Measurements from ENCODE around the gene CRISP1. TPM values are rescaled to one million over a fixed set of nuclear protein-coding genes. Genes with fewer than 3 reads are reported as not detected.

CRISP1 gene
- total and polyA plus RNA-seq, 10 of the 15 experiments (the other 5 are each of a cell fraction or from before 2014, with no cell fraction given), result not detected

DNA sequence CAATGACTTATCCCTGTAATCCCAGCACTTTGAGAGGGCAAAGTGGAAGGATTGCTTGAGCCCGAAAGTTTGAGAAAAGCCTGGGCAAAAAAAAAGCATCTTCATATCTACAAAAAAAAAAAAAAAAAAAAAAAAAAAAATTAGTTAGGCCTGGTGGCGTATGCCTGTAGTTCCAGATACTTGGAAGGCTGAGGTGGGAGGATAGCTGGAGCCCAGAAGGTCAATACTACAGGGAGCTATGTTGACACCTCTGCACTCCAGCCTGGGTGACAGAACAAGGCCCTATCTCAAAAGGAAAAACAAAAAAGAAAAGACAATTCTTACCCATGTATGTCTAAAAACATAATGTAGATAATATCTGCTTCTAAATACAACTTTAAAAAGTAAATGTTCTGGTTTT lies 27.2 kb downstream of the CRISP1 start:
- no TSS peak for BruUV-seq (replicated peaks)
- H3K4me1 ChIP-seq (ENCODE audit: control insufficient read depth, insufficient read depth, low read length), result no peaks in the 10 kb centered on the region
- H3K9ac ChIP-seq (ENCODE audit: control insufficient read depth, insufficient read depth, low read length), result no peak overlapping the region
- H3K4me2 ChIP-seq (ENCODE audit: control insufficient read depth, insufficient read depth), result no peak overlapping the region
- DNase-seq (ENCODE audit: low read depth, low spot score) (no peak), ATAC-seq (no peak), FAIRE-seq (no peak)
- no peak overlapping the region for H3K27ac ChIP-seq (ENCODE audit: control insufficient read depth, insufficient read depth)
- CTCF ChIA-PET, result interaction anchor here (0.6 to 1.3 kb wide), 3 partner anchors 10 to 220 kb away, joined by 3 to 4 read pairs (median 4); no protein-coding TSS in a partner anchor
- no peak overlapping the region for H2AFZ ChIP-seq (ENCODE audit: control insufficient read depth, low read depth, low read length)
- H3K27me3 ChIP-seq (replicated peaks in 1 of 2; ENCODE audit: control insufficient read depth in 2 of 2, insufficient read depth in 2 of 2, low read length in 1 of 2), result no peaks in the 10 kb centered on the region
- in situ Hi-C loops (cut with MboI) (no loop called here), intact Hi-C loops (cut with micrococcal nuclease; ENCODE audit: unreplicated experiment) (no loop called here)
- no peak overlapping the region for H3K4me3 ChIP-seq
- TF ChIP-seq, protein P1, sequence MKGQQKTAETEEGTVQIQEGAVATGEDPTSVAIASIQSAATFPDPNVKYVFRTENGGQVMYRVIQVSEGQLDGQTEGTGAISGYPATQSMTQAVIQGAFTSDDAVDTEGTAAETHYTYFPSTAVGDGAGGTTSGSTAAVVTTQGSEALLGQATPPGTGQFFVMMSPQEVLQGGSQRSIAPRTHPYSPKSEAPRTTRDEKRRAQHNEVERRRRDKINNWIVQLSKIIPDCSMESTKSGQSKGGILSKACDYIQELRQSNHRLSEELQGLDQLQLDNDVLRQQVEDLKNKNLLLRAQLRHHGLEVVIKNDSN (IDR thresholded peaks at IDR 0.05; ENCODE audit: borderline replicate concordance, extremely low read length, insufficient read depth, low read depth, low read length), result no peak
- TF ChIP-seq, protein P2, sequence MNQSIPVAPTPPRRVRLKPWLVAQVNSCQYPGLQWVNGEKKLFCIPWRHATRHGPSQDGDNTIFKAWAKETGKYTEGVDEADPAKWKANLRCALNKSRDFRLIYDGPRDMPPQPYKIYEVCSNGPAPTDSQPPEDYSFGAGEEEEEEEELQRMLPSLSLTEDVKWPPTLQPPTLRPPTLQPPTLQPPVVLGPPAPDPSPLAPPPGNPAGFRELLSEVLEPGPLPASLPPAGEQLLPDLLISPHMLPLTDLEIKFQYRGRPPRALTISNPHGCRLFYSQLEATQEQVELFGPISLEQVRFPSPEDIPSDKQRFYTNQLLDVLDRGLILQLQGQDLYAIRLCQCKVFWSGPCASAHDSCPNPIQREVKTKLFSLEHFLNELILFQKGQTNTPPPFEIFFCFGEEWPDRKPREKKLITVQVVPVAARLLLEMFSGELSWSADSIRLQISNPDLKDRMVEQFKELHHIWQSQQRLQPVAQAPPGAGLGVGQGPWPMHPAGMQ (IDR thresholded peaks at IDR 0.05; ENCODE audit: borderline replicate concordance), result no peak
- TF ChIP-seq SP1 (IDR thresholded peaks at IDR 0.05; ENCODE audit: low read depth, low read length) (no peak), EZH2 (IDR thresholded peaks at IDR 0.05; ENCODE audit: borderline replicate concordance, control insufficient read depth, low read depth, low read length) (no peak), POLR2A (IDR thresholded peaks at IDR 0.05; ENCODE audit: low read depth, low read length) (no peak), SREBF2 (IDR thresholded peaks at IDR 0.05; ENCODE audit: low read length) (no peak), PAX8 (IDR thresholded peaks at IDR 0.05) (no peak), ZSCAN29 (IDR thresholded peaks at IDR 0.05) (no peak), NFYA (IDR thresholded peaks at IDR 0.05; ENCODE audit: borderline replicate concordance, low read depth, low read length) (no peak), SREBF1 (IDR thresholded peaks at IDR 0.05; ENCODE audit: low read length) (no peak), ZNF24 (IDR thresholded peaks at IDR 0.05) (no peak)
- TF ChIP-seq, protein P3, sequence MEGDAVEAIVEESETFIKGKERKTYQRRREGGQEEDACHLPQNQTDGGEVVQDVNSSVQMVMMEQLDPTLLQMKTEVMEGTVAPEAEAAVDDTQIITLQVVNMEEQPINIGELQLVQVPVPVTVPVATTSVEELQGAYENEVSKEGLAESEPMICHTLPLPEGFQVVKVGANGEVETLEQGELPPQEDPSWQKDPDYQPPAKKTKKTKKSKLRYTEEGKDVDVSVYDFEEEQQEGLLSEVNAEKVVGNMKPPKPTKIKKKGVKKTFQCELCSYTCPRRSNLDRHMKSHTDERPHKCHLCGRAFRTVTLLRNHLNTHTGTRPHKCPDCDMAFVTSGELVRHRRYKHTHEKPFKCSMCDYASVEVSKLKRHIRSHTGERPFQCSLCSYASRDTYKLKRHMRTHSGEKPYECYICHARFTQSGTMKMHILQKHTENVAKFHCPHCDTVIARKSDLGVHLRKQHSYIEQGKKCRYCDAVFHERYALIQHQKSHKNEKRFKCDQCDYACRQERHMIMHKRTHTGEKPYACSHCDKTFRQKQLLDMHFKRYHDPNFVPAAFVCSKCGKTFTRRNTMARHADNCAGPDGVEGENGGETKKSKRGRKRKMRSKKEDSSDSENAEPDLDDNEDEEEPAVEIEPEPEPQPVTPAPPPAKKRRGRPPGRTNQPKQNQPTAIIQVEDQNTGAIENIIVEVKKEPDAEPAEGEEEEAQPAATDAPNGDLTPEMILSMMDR (IDR thresholded peaks at IDR 0.05 in 2 of 3, conservative IDR thresholded peaks at IDR 0.05 in 1 of 3; ENCODE audit: control insufficient read depth in 2 of 3, extremely low read depth in 1 of 3, insufficient read depth in 1 of 3, low read depth in 3 of 3, low read length in 3 of 3), result no peak
- TF ChIP-seq, protein P4, sequence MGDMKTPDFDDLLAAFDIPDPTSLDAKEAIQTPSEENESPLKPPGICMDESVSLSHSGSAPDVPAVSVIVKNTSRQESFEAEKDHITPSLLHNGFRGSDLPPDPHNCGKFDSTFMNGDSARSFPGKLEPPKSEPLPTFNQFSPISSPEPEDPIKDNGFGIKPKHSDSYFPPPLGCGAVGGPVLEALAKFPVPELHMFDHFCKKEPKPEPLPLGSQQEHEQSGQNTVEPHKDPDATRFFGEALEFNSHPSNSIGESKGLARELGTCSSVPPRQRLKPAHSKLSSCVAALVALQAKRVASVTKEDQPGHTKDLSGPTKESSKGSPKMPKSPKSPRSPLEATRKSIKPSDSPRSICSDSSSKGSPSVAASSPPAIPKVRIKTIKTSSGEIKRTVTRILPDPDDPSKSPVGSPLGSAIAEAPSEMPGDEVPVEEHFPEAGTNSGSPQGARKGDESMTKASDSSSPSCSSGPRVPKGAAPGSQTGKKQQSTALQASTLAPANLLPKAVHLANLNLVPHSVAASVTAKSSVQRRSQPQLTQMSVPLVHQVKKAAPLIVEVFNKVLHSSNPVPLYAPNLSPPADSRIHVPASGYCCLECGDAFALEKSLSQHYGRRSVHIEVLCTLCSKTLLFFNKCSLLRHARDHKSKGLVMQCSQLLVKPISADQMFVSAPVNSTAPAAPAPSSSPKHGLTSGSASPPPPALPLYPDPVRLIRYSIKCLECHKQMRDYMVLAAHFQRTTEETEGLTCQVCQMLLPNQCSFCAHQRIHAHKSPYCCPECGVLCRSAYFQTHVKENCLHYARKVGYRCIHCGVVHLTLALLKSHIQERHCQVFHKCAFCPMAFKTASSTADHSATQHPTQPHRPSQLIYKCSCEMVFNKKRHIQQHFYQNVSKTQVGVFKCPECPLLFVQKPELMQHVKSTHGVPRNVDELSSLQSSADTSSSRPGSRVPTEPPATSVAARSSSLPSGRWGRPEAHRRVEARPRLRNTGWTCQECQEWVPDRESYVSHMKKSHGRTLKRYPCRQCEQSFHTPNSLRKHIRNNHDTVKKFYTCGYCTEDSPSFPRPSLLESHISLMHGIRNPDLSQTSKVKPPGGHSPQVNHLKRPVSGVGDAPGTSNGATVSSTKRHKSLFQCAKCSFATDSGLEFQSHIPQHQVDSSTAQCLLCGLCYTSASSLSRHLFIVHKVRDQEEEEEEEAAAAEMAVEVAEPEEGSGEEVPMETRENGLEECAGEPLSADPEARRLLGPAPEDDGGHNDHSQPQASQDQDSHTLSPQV (IDR thresholded peaks at IDR 0.05), result no peak
- H3K9me3 ChIP-seq (replicated peaks; ENCODE audit: control insufficient read depth, insufficient read depth, low read length), result no peaks in the 10 kb centered on the region
- SMC1A ChIA-PET (ENCODE audit: uncharacterized antibody, unreplicated experiment), result no interaction called here
- H4K20me1 ChIP-seq (ENCODE audit: control insufficient read depth, insufficient read depth), result no peaks in the 10 kb centered on the region
- no peaks in the 10 kb centered on the region for H3K79me2 ChIP-seq (ENCODE audit: control insufficient read depth, insufficient read depth, low read length)
- RAD21 ChIA-PET (ENCODE audit: unreplicated experiment), result no interaction called here
- POLR2A ChIA-PET, result no interaction called here
- WGBS (ENCODE audit: insufficient coverage, insufficient replicate concordance, low lambda C conversion rate, missing lambda C conversion rate), result 0% methylated on average over 1 of the region's 2 CpGs
- no peaks in the 10 kb centered on the region for H3K36me3 ChIP-seq (ENCODE audit: control insufficient read depth in 2 of 2, insufficient read depth in 2 of 2, low read length in 1 of 2)
